IPS-20b (cell line): Measurements from ENCODE around the gene SPRR1B.

Experiments
- H3K27ac ChIP-seq: one replicate; pipeline ENCODE4 v1.5.1; 2013; ENCODE audit warnings: low read length
- H3K27me3 ChIP-seq: 2 replicates; pipeline ENCODE4 v1.6.1; 2013; ENCODE audit warnings: mild to moderate bottlenecking, low read length, inconsistent platforms; ENCODE audit not compliant: insufficient read depth
- H3K36me3 ChIP-seq: 2 replicates; pipeline ENCODE4 v1.6.1; 2013; ENCODE audit warnings: low read depth, mild to moderate bottlenecking, inconsistent platforms, low read length, moderate library complexity; ENCODE audit not compliant: insufficient read depth
- H3K4me1 ChIP-seq: 2 replicates; pipeline ENCODE4 v1.6.1; 2013; ENCODE audit warnings: mild to moderate bottlenecking, control low read depth, inconsistent platforms, low read length, moderate library complexity; ENCODE audit not compliant: insufficient read depth
- H3K4me3 ChIP-seq: 2 replicates; pipeline ENCODE4 v1.5.1; 2013; ENCODE audit warnings: mild to moderate bottlenecking, low read length, inconsistent platforms
- H3K9ac ChIP-seq: 2 replicates; pipeline ENCODE4 v1.6.1; 2013; ENCODE audit warnings: low read depth, mild to moderate bottlenecking, inconsistent platforms, low read length, moderate library complexity
- H3K9me3 ChIP-seq: 2 replicates; pipeline ENCODE4 v1.6.1; 2013; ENCODE audit warnings: mild to moderate bottlenecking, low read depth, low read length, inconsistent platforms; ENCODE audit not compliant: insufficient read depth

Gene SPRR1B

GRCh38 chr1:153030895-153031294 is at the start of gene SPRR1B:
Gene SPRR1B (plus strand): TSS chr1:153031203. CDS start chr1:153032346, 1,143 bp downstream.
- no peaks in the 10 kb centered on the region for H3K27me3 ChIP-seq
- no peaks in the 10 kb centered on the region for H3K36me3 ChIP-seq
- no peak within 1 kb of the TSS for H3K9ac ChIP-seq
- 0 out of 2 replicates have a peak, but pooled peaks cover 3% of the 10 kb centered on the region for H3K4me1 ChIP-seq
- no peak within 1 kb of the TSS for H3K27ac ChIP-seq
- no peak within 1 kb of the TSS for H3K4me3 ChIP-seq
- no peaks in the 10 kb centered on the region for H3K9me3 ChIP-seq

- Histone ChIP-seq H3K4me1 (no peaks in the 10 kb centered on the region), H3K36me3 (no peaks in the 10 kb centered on the region), H3K27me3 (peaks cover 4% of the 10 kb centered on the region; the same call in 1 of the 2 replicates), H3K9me3 (no peaks in the 10 kb centered on the region), H3K27ac (no peak overlapping the region), H3K4me3 (no peak overlapping the region), H3K9ac (no peak overlapping the region)
Observed at GRCh38 chr1:152982076-152982475, 48.9 kb upstream of the SPRR1B start.

GRCh38 chr1:152983234-152983633 is 47.8 kb upstream of the SPRR1B start:
- Histone ChIP-seq H3K4me1 (no peaks in the 10 kb centered on the region), H3K9me3 (no peaks in the 10 kb centered on the region), H3K27ac (no peak overlapping the region), H3K36me3 (no peaks in the 10 kb centered on the region), H3K27me3 (peaks cover 4% of the 10 kb centered on the region; the same call in 1 of the 2 replicates), H3K4me3 (no peak overlapping the region), H3K9ac (no peak overlapping the region)

GRCh38 chr1:152983743-152984142 is 47.3 kb upstream of the SPRR1B start, which contains the start of gene SPRR1A:
Gene SPRR1A (plus strand): TSS chr1:152984081. CDS start chr1:152985231, 1,150 bp downstream.
- H3K27me3 ChIP-seq, result peaks cover 4% of the 10 kb centered on the region; the same call in 1 of the 2 replicates
- H3K9ac ChIP-seq, result no peak within 1 kb of the TSS
- H3K36me3 ChIP-seq, result no peaks in the 10 kb centered on the region
- no peak within 1 kb of the TSS for H3K4me3 ChIP-seq
- H3K9me3 ChIP-seq, result no peaks in the 10 kb centered on the region
- H3K4me1 ChIP-seq, result no peaks in the 10 kb centered on the region
- H3K27ac ChIP-seq, result no peak within 1 kb of the TSS

- Histone ChIP-seq H3K4me1 (no peaks in the 10 kb centered on the region), H3K4me3 (no peak overlapping the region), H3K27ac (no peak overlapping the region), H3K27me3 (0 out of 2 replicates have a peak, but pooled peaks cover 4% of the 10 kb centered on the region), H3K9ac (no peak overlapping the region), H3K36me3 (no peaks in the 10 kb centered on the region), H3K9me3 (no peaks in the 10 kb centered on the region)
Observed at GRCh38 chr1:152986578-152986977, 44.4 kb upstream of the SPRR1B start.

GRCh38 chr1:152993186-152993585 is 37.8 kb upstream of the SPRR1B start:
- no peak overlapping the region for H3K4me3 ChIP-seq
- H3K27me3 ChIP-seq, result no peaks in the 10 kb centered on the region
- no peak overlapping the region for H3K27ac ChIP-seq
- no peak overlapping the region for H3K9ac ChIP-seq
- H3K4me1 ChIP-seq, result peaks cover 10% of the 10 kb centered on the region; the same call in 1 of the 2 replicates
- H3K36me3 ChIP-seq, result no peaks in the 10 kb centered on the region
- H3K9me3 ChIP-seq, result peaks cover 7% of the 10 kb centered on the region; the same call in 1 of the 2 replicates

GRCh38 chr1:152995842-152996241 is 35.2 kb upstream of the SPRR1B start:
- H3K9me3 ChIP-seq, result peaks cover 7% of the 10 kb centered on the region; the same call in 1 of the 2 replicates
- H3K27me3 ChIP-seq, result no peaks in the 10 kb centered on the region

GRCh38 chr1:152996633-152997400 is 34.2 kb upstream of the SPRR1B start:
- H3K9ac ChIP-seq, result no peak overlapping the region
- no peaks in the 10 kb centered on the region for H3K36me3 ChIP-seq
- no peaks in the 10 kb centered on the region for H3K27me3 ChIP-seq
- peaks cover 7% of the 10 kb centered on the region; the same call in 1 of the 2 replicates for H3K9me3 ChIP-seq
- no peak overlapping the region for H3K4me3 ChIP-seq
- H3K27ac ChIP-seq, result no peak overlapping the region
- peaks cover 10% of the 10 kb centered on the region; the same call in 1 of the 2 replicates for H3K4me1 ChIP-seq

More at GRCh38 chr1:152995842-152996241, 35.2 kb upstream of the SPRR1B start:
- no peak overlapping the region for H3K27ac ChIP-seq
- H3K36me3 ChIP-seq, result no peaks in the 10 kb centered on the region
- no peak overlapping the region for H3K9ac ChIP-seq
- peaks cover 10% of the 10 kb centered on the region; the same call in 1 of the 2 replicates for H3K4me1 ChIP-seq
- H3K4me3 ChIP-seq, result no peak overlapping the region

GRCh38 chr1:152997901-152998300 is 33.1 kb upstream of the SPRR1B start:
- H3K9ac ChIP-seq, result no peak overlapping the region
- no peaks in the 10 kb centered on the region for H3K36me3 ChIP-seq
- peaks cover 10% of the 10 kb centered on the region; the same call in 1 of the 2 replicates for H3K4me1 ChIP-seq
- no peaks in the 10 kb centered on the region for H3K27me3 ChIP-seq
- no peak overlapping the region for H3K4me3 ChIP-seq
- peaks cover 7% of the 10 kb centered on the region; the same call in 1 of the 2 replicates for H3K9me3 ChIP-seq
- no peak overlapping the region for H3K27ac ChIP-seq

- H3K27ac ChIP-seq, result no peak overlapping the region
- H3K9ac ChIP-seq, result no peak overlapping the region
- H3K27me3 ChIP-seq, result no peaks in the 10 kb centered on the region
- peaks cover 10% of the 10 kb centered on the region; the same call in 1 of the 2 replicates for H3K4me1 ChIP-seq
- no peaks in the 10 kb centered on the region for H3K36me3 ChIP-seq
- no peak overlapping the region for H3K4me3 ChIP-seq
- H3K9me3 ChIP-seq, result peaks cover 7% of the 10 kb centered on the region; the same call in 1 of the 2 replicates
Observed at GRCh38 chr1:152998476-152998875, 32.5 kb upstream of the SPRR1B start.

- H3K4me3 ChIP-seq, result no peak overlapping the region
Observed at GRCh38 chr1:152999818-153000217, 31.2 kb upstream of the SPRR1B start.

GRCh38 chr1:153000294-153000693 is 30.7 kb upstream of the SPRR1B start:
- H3K27me3 ChIP-seq, result no peaks in the 10 kb centered on the region
- H3K9me3 ChIP-seq, result peaks cover 2% of the 10 kb centered on the region; the same call in 1 of the 2 replicates
- no peak overlapping the region for H3K9ac ChIP-seq
- no peaks in the 10 kb centered on the region for H3K36me3 ChIP-seq
- no peak overlapping the region for H3K4me3 ChIP-seq
- H3K27ac ChIP-seq, result no peak overlapping the region
- peaks cover 10% of the 10 kb centered on the region; the same call in 1 of the 2 replicates for H3K4me1 ChIP-seq

More at GRCh38 chr1:152999818-153000217, 31.2 kb upstream of the SPRR1B start:
- no peak overlapping the region for H3K27ac ChIP-seq
- H3K9me3 ChIP-seq, result peaks cover 7% of the 10 kb centered on the region; the same call in 1 of the 2 replicates
- no peaks in the 10 kb centered on the region for H3K36me3 ChIP-seq
- H3K9ac ChIP-seq, result no peak overlapping the region
- H3K4me1 ChIP-seq, result peaks cover 10% of the 10 kb centered on the region; the same call in 1 of the 2 replicates
- no peaks in the 10 kb centered on the region for H3K27me3 ChIP-seq
